Erythroblast (primary cell): ENCODE data around the gene FRMD5.

Source experiments
- GATA1 ChIP-seq: IDR thresholded peaks from 2 replicates; pipeline ENCODE4 v1.6.1; 2011; ENCODE audit warnings: low read depth, mild to moderate bottlenecking, control low read depth, low read length, moderate library complexity
- POLR2A ChIP-seq: IDR thresholded peaks from 2 replicates; pipeline ENCODE4 v1.6.1; 2011; ENCODE audit warnings: mild to moderate bottlenecking, low read length

DNA sequence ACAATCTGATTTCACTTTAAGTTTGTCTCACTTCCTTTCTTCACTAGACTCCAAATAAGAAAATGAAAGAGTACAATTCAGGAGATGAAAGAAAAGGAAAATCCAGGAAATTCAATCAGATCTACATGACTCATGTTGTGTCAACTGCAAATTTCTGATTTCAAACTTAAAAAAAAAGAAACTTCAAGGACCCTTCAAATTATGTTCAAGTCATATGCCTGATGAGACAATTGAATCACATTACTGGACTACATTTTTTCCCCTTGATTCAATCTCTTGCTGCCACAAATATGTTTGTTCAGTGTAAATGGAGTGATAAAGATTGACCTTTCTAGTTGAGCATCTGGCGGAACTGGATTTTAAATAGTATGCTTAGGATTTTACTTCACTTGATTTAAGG lies 37.4 kb downstream of the FRMD5 start:
- no peak for TF ChIP-seq POLR2A
- no peak for TF ChIP-seq GATA1
